Measurements from ENCODE around the gene AAK1. TPM values are rescaled to one million over a fixed set of nuclear protein-coding genes. Genes with fewer than 3 reads are reported as not detected.

AAK1 gene
- total RNA-seq, 2 donors from 2014 or later: 70.7 to 77.3 TPM

GRCh38 chr2:69538249-69538648 is 105.3 kb downstream of the AAK1 start:
- no peak for DNase-seq (ENCODE audit: low spot score)
- no peak overlapping the region for H3K27ac ChIP-seq
- no peaks in the 10 kb centered on the region for H3K9me3 ChIP-seq
- H3K27me3 ChIP-seq (replicated peaks; ENCODE audit: insufficient read depth): no peaks in the 10 kb centered on the region
- WGBS: 98% methylated on average over 4 of the region's 4 CpGs
- no peak overlapping the region for H3K4me3 ChIP-seq
- intact Hi-C loops (cut with DNase I): no loop called here
- no peaks in the 10 kb centered on the region for H3K4me1 ChIP-seq (replicated peaks)
- H3K36me3 ChIP-seq: no peaks in the 10 kb centered on the region
- TF ChIP-seq POLR2AphosphoS5 (IDR thresholded peaks at IDR 0.05): no peak
- no peak for TF ChIP-seq CTCF (IDR thresholded peaks at IDR 0.05)
- no peak for TF ChIP-seq POLR2A (IDR thresholded peaks at IDR 0.05)

GRCh38 chr2:69535817-69536241 is 107.7 kb downstream of the AAK1 start:
- peaks cover 0 to 8% of the 10 kb centered on the region in 2 donors for H3K36me3 ChIP-seq

DNA sequence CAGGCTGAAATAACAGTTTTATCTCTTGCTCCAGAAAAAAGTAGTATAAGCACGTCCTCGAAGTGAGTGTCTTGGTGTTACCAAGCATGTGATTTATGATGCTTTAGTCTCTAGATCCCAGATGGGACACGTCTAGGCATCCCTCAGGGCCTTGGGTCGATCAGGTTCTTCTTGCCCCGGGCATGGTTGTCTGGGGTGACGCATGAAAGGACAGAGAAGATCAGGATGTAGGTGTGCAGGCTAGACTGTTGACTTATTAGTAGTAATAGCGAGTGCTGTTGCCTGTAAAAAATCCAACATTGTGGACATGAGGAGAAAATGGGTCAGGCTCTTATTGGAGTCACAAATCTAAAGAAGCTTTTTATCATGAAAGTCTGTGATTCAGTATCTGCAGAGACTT is 112.4 kb downstream of the AAK1 start:
- DNase-seq (ENCODE audit: low spot score): no peak
- intact Hi-C loops (cut with DNase I): no loop called here

More at GRCh38 chr2:69535817-69536241, 107.7 kb downstream of the AAK1 start:
- no peak overlapping the region for H3K27ac ChIP-seq
- TF ChIP-seq CTCF (IDR thresholded peaks at IDR 0.05) (no peak), POLR2AphosphoS5 (IDR thresholded peaks at IDR 0.05) (no peak), POLR2A (IDR thresholded peaks at IDR 0.05) (no peak)
- DNase-seq (ENCODE audit: low spot score): no peak
- no peak overlapping the region for H3K4me3 ChIP-seq
- H3K4me1 ChIP-seq (replicated peaks): no peaks in the 10 kb centered on the region
- WGBS: 72% methylated on average over 5 of the region's 5 CpGs
- intact Hi-C loops (cut with DNase I): no loop called here
- no peaks in the 10 kb centered on the region for H3K27me3 ChIP-seq (replicated peaks; ENCODE audit: insufficient read depth)
- H3K9me3 ChIP-seq: no peaks in the 10 kb centered on the region

DNA sequence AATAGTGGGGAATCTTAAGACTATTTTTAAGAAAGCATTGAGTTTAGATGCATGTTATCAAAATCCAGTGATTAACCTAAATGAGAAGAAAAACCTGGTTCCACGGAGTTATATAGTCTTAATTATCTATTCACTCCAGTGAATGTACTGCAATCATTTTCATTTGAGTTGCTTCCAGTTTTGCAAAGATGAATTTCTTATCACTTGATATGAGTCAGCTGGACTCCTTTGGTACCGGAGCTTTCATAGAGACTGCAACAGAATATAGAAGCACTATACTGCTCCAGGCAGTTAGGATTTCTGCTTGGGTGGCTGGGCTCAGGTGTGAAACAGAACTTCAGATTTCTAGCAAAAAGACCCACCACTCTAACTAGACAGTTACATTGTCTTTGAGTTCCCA is 114.1 kb downstream of the AAK1 start:
- TF ChIP-seq CTCF (IDR thresholded peaks at IDR 0.05) (no peak), POLR2A (IDR thresholded peaks at IDR 0.05) (no peak), POLR2AphosphoS5 (IDR thresholded peaks at IDR 0.05) (no peak)
- WGBS: 78% methylated on average over 2 of the region's 2 CpGs

More for the DNA sequence above, 112.4 kb downstream of the AAK1 start:
- no peak overlapping the region for H3K27ac ChIP-seq
- no peak overlapping the region for H3K4me3 ChIP-seq
- H3K4me1 ChIP-seq (replicated peaks): no peaks in the 10 kb centered on the region
- peaks cover 0 to 11% of the 10 kb centered on the region in 2 donors for H3K36me3 ChIP-seq
- 63% methylated on average over 7 of the region's 7 CpGs for WGBS
- H3K27me3 ChIP-seq (replicated peaks; ENCODE audit: insufficient read depth): no peaks in the 10 kb centered on the region
- no peaks in the 10 kb centered on the region for H3K9me3 ChIP-seq
- TF ChIP-seq CTCF (IDR thresholded peaks at IDR 0.05): no peak
- no peak for TF ChIP-seq POLR2A (IDR thresholded peaks at IDR 0.05)
- no peak for TF ChIP-seq POLR2AphosphoS5 (IDR thresholded peaks at IDR 0.05)

DNA sequence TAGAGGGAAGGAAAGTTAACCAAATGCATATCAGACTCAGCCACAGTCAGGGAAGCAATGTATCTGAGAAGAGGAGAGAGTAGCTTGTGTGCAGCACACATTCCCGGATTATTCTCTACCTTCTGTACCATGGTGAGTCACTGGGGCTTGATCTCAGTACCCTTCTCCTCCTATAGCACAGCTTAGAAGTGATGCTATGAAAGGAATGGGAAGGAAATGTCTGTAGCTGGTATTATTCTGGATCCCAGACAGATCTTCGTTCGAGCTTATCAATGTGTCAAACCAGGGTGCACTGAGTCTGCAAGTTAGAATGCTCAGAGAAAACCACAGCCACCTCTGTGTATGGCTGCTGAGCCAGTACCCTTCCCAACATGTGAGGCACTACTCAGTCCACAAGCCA is 118.3 kb downstream of the AAK1 start:
- Histone ChIP-seq H3K4me1 (replicated peaks) (no peaks in the 10 kb centered on the region), H3K36me3 (peaks cover 0 to 6% of the 10 kb centered on the region in 2 donors), H3K27me3 (replicated peaks; ENCODE audit: insufficient read depth) (no peaks in the 10 kb centered on the region), H3K4me3 (no peak overlapping the region), H3K27ac (no peak overlapping the region), H3K9me3 (no peaks in the 10 kb centered on the region)
- WGBS: 85% methylated on average over 3 of the region's 3 CpGs
- TF ChIP-seq POLR2AphosphoS5 (IDR thresholded peaks at IDR 0.05) (no peak), POLR2A (IDR thresholded peaks at IDR 0.05) (no peak), CTCF (IDR thresholded peaks at IDR 0.05) (no peak)
- no peak for DNase-seq (ENCODE audit: low spot score)
- intact Hi-C loops (cut with DNase I): no loop called here

More for the DNA sequence above, 114.1 kb downstream of the AAK1 start:
- DNase-seq (ENCODE audit: low spot score): no peak
- H3K27ac ChIP-seq: no peak overlapping the region
- H3K27me3 ChIP-seq (replicated peaks; ENCODE audit: insufficient read depth): no peaks in the 10 kb centered on the region
- peaks cover 0 to 11% of the 10 kb centered on the region in 2 donors for H3K36me3 ChIP-seq
- no peaks in the 10 kb centered on the region for H3K4me1 ChIP-seq (replicated peaks)
- no peaks in the 10 kb centered on the region for H3K9me3 ChIP-seq
- no peak overlapping the region for H3K4me3 ChIP-seq
- intact Hi-C loops (cut with DNase I): no loop called here

Data from prostate gland (tissue), 2 donors.